H1 (cell line): ENCODE measurements around the gene PIP5K1B. TPM values are rescaled to one million over a fixed set of nuclear protein-coding genes. Genes with fewer than 3 reads are reported as not detected.

Experiments
- CTCF ChIA-PET: fragments of 300-600 bp; sonication (Branson Sonifier 250); formaldehyde crosslinking; loops from one replicate; lab custom pipeline; 2021; ENCODE audit not compliant: partially characterized antibody; lab: Charles Lee
- POLR2A ChIA-PET: fragments of 300-600 bp; sonication (Branson Sonifier 250); formaldehyde crosslinking; loops from one replicate; lab custom pipeline; 2021; ENCODE audit warnings: inconsistent platforms; ENCODE audit not compliant: partially characterized antibody; lab: Charles Lee
- DNase-seq, 2 experiments: peaks; one replicate each; pipeline versions ENCODE4 v3.0.0 to v3.0.0-alpha.2; 2010 to 2022; ENCODE audit warnings: low spot score in 2 of 2, low read depth in 1 of 2, mixed read lengths in 1 of 2
- FAIRE-seq: peaks from 2 replicates; lab custom pipeline; 2011; peaks lifted over from hg19 to GRCh38; lab: Jason Lieb, UNC
- H2AFZ ChIP-seq: 2 replicates; pipeline ENCODE4 v1.8.1; 2012; ENCODE audit warnings: low read length, inconsistent platforms
- H2AK5ac ChIP-seq: 2 replicates; pipeline ENCODE4 v1.6.1; 2013; ENCODE audit warnings: low read depth, low read length
- H2BK120ac ChIP-seq: replicated peaks from 2 replicates; pipeline ENCODE3; 2013; ENCODE audit warnings: low read depth, low read length, inconsistent platforms
- H2BK12ac ChIP-seq: 2 replicates; pipeline ENCODE4 v1.6.1; 2013; ENCODE audit warnings: low read depth, low read length
- H2BK15ac ChIP-seq: 2 replicates; pipeline ENCODE4 v1.6.1; 2013; ENCODE audit warnings: low read length
- H2BK20ac ChIP-seq: 2 replicates; pipeline ENCODE4 v1.6.1; 2013; ENCODE audit warnings: low read length
- H2BK5ac ChIP-seq: 2 replicates; pipeline ENCODE4 v1.6.1; 2013; ENCODE audit warnings: low read depth, low read length
- H3K14ac ChIP-seq: 2 replicates; pipeline ENCODE4 v1.6.1; 2013; ENCODE audit warnings: inconsistent platforms; ENCODE audit not compliant: insufficient read length
- H3K18ac ChIP-seq: 2 replicates; pipeline ENCODE4 v1.6.1; 2013; ENCODE audit warnings: low read length; ENCODE audit errors: extremely low read depth
- H3K23ac ChIP-seq: 2 replicates; pipeline ENCODE4 v1.6.1; 2013; ENCODE audit warnings: inconsistent platforms; ENCODE audit not compliant: insufficient read length
- H3K23me2 ChIP-seq: 2 replicates; pipeline ENCODE4 v1.6.1; 2013; ENCODE audit warnings: low read depth, low read length
- H3K27ac ChIP-seq: 2 replicates; pipeline ENCODE4 v1.6.1; 2011; ENCODE audit warnings: low read depth, low read length, inconsistent platforms
- H3K27me3 ChIP-seq, 4 experiments: replicated peaks in 1 of 4; 1 replicate in 1 of 4; 2 replicates in 3 of 4; pipeline versions ENCODE4 v1.6.1 to v1.8.1; 2011 to 2013; ENCODE audit warnings: low read length in 3 of 4, mild to moderate bottlenecking in 3 of 4, inconsistent platforms in 2 of 4, mixed read lengths in 2 of 4, moderate library complexity in 1 of 4; ENCODE audit not compliant: control insufficient read depth in 3 of 4, insufficient read depth in 3 of 4; ENCODE audit errors: extremely low read depth in 1 of 4
- H3K36me3 ChIP-seq, 4 experiments: 2 replicates each; pipeline versions ENCODE4 v1.6.1 to v1.8.1; 2011 to 2013; ENCODE audit warnings: mild to moderate bottlenecking in 4 of 4, low read length in 3 of 4, moderate library complexity in 2 of 4, control low read depth in 1 of 4, inconsistent platforms in 1 of 4; ENCODE audit not compliant: insufficient read depth in 4 of 4, control insufficient read depth in 2 of 4
- H3K4ac ChIP-seq: replicated peaks from 2 replicates; pipeline ENCODE3; 2013; ENCODE audit warnings: low read length, low read depth, mixed read lengths, inconsistent platforms; ENCODE audit not compliant: insufficient read length
- H3K4me1 ChIP-seq, 4 experiments: replicated peaks in 1 of 4; 1 replicate in 1 of 4; 2 replicates in 3 of 4; pipeline versions ENCODE4 v1.6.1 to v1.8.1; 2011 to 2013; ENCODE audit warnings: low read length in 3 of 4, inconsistent platforms in 2 of 4, mixed read lengths in 1 of 4; ENCODE audit not compliant: insufficient read depth in 4 of 4, control insufficient read depth in 3 of 4
- H3K4me2 ChIP-seq, 2 experiments: 2 replicates each; pipeline versions ENCODE4 v1.6.1 to v1.8.1; 2011 to 2013; ENCODE audit warnings: low read depth in 2 of 2, low read length in 2 of 2, control low read depth in 1 of 2, inconsistent platforms in 1 of 2, mild to moderate bottlenecking in 1 of 2; ENCODE audit not compliant: insufficient read depth in 1 of 2
- H3K4me3 ChIP-seq, 4 experiments: fragments of 200-600, 300-600 bp in 1 of 4; sonication (generic), shearing (Covaris generic), sonication (Bioruptor Twin) in 1 of 4; 2 replicates each; pipeline versions ENCODE4 v1.5.1 to v1.8.1; 2011 to 2016; ENCODE audit warnings: low read length in 4 of 4, low read depth in 3 of 4, control low read depth in 2 of 4, inconsistent platforms in 2 of 4, mild to moderate bottlenecking in 2 of 4, mixed read lengths in 1 of 4, moderate library complexity in 1 of 4; ENCODE audit not compliant: insufficient read depth in 2 of 4; ENCODE audit errors: extremely low read depth in 1 of 4
- H3K56ac ChIP-seq: replicated peaks from 2 replicates; pipeline ENCODE3; 2013; ENCODE audit warnings: low read depth, mild to moderate bottlenecking, mixed read lengths, low read length, inconsistent platforms; ENCODE audit not compliant: insufficient read length
- H3K79me1 ChIP-seq: 2 replicates; pipeline ENCODE4 v1.6.1; 2013; ENCODE audit warnings: low read depth, low read length, control low read depth
- H3K79me2 ChIP-seq, 2 experiments: 2 replicates each; pipeline versions ENCODE4 v1.6.1 to v1.8.1; 2012 to 2013; ENCODE audit warnings: low read length in 2 of 2, mild to moderate bottlenecking in 2 of 2, inconsistent platforms in 1 of 2; ENCODE audit not compliant: insufficient read depth in 2 of 2, control insufficient read depth in 1 of 2
- H3K9ac ChIP-seq, 4 experiments: replicated peaks in 1 of 4; 1 replicate in 1 of 4; 2 replicates in 3 of 4; pipeline versions ENCODE4 v1.6.1 to v1.8.1; 2011 to 2013; ENCODE audit warnings: low read depth in 3 of 4, low read length in 3 of 4, control low read depth in 2 of 4, mild to moderate bottlenecking in 2 of 4, moderate library complexity in 2 of 4, inconsistent platforms in 1 of 4; ENCODE audit errors: extremely low read depth in 1 of 4
- H3K9me3 ChIP-seq, 2 experiments: 2 replicates each; pipeline versions ENCODE4 v1.6.1 to v1.8.1; 2012 to 2013; ENCODE audit warnings: mild to moderate bottlenecking in 2 of 2, moderate library complexity in 2 of 2, control low read depth in 1 of 2, inconsistent platforms in 1 of 2, low read depth in 1 of 2, low read length in 1 of 2, mixed read lengths in 1 of 2; ENCODE audit not compliant: insufficient read depth in 2 of 2
- H4K20me1 ChIP-seq, 2 experiments: replicated peaks in 1 of 2; 2 replicates each; pipeline versions ENCODE3 to v1.8.1; 2011 to 2013; ENCODE audit warnings: inconsistent platforms in 2 of 2, low read length in 2 of 2, mild to moderate bottlenecking in 1 of 2; ENCODE audit not compliant: insufficient read depth in 2 of 2, control insufficient read depth in 1 of 2
- H4K5ac ChIP-seq: 2 replicates; pipeline ENCODE4 v1.6.1; 2013; ENCODE audit warnings: low read length, low read depth, mixed read lengths, inconsistent platforms; ENCODE audit not compliant: insufficient read length
- H4K8ac ChIP-seq: 2 replicates; pipeline ENCODE4 v1.8.0; 2013; ENCODE audit warnings: mild to moderate bottlenecking, moderate library complexity, low read length, inconsistent platforms; ENCODE audit not compliant: insufficient read depth; ENCODE audit errors: extremely low read depth
- H4K91ac ChIP-seq: replicated peaks from 2 replicates; pipeline ENCODE3; 2013; ENCODE audit warnings: low read length, mixed read lengths, inconsistent platforms; ENCODE audit not compliant: insufficient read length
- ASH2L ChIP-seq: fragments of 200-600, 300-600 bp; sonication (generic); IDR thresholded peaks from one replicate; pipeline ENCODE4 v1.7.1; 2017; ENCODE audit warnings: low read length
- CHD2 ChIP-seq: IDR thresholded peaks from 2 replicates; pipeline ENCODE4 v1.6.1; 2012; ENCODE audit warnings: low read length, improper control_type of control experiment
- EZH2 ChIP-seq: fragments of 200-600 bp; sonication (generic); IDR thresholded peaks from 2 replicates; pipeline ENCODE4 v1.7.1; 2012; ENCODE audit warnings: low read depth, mild to moderate bottlenecking, moderate library complexity, low read length, inconsistent platforms; ENCODE audit not compliant: severe bottlenecking
- HDAC2 ChIP-seq, 2 experiments: fragments of 300-600 bp in 1 of 2; sonication (generic) in 1 of 2; IDR thresholded peaks; 2 replicates each; pipeline ENCODE4 v1.6.1; 2011 to 2012; ENCODE audit warnings: low read depth in 2 of 2, low read length in 2 of 2, mild to moderate bottlenecking in 2 of 2, moderate library complexity in 2 of 2, borderline replicate concordance in 1 of 2, inconsistent platforms in 1 of 2
- SAP30 ChIP-seq: fragments of 300-600 bp; sonication (generic); IDR thresholded peaks from 2 replicates; pipeline ENCODE4 v1.7.1; 2012; ENCODE audit warnings: low read length, moderate library complexity, mild to moderate bottlenecking, inconsistent platforms; ENCODE audit not compliant: insufficient read depth, insufficient replicate concordance
- SIRT6 ChIP-seq: IDR thresholded peaks from one replicate; pipeline ENCODE4 v1.7.1; 2012; ENCODE audit warnings: low read length, inconsistent platforms
- WGBS, 2 experiments: shearing (Covaris generic) in 1 of 2; methylation state at CpG; one replicate each; pipeline versions ENCODE4 v1.1.6 to v1.1.7; 2013 to 2015; ENCODE audit warnings: low lambda C conversion rate in 2 of 2, mixed read lengths in 2 of 2, inconsistent platforms in 1 of 2, low coverage in 1 of 2, missing lambda C conversion rate in 1 of 2; ENCODE audit not compliant: insufficient replicate concordance in 2 of 2, insufficient coverage in 1 of 2, insufficient read length in 1 of 2; ENCODE audit errors: extremely low coverage in 1 of 2, missing lambda C conversion rate in 1 of 2; 5-methylcytosine and 5-hydroxymethylcytosine counted together
- polyA plus RNA-seq, 7 experiments: library from polyadenylated mRNA; depleted of rRNA in 3 of 7; stranded (reverse) in 5 of 7; unstranded in 2 of 7; fragments of >200 nt in 5 of 7; fragments of 200-250 nt in 2 of 7; gene quantifications; 1 replicate in 5 of 7; 2 replicates in 1 of 7; 4 replicates in 1 of 7; pipeline versions ENCODE4 v1.2.1 to v1.2.3, GENCODE V29; 2011 to 2013; ENCODE audit warnings: missing spikeins in 2 of 7, mixed read lengths in 2 of 7
- total RNA-seq: library from RNA; stranded (reverse); fragmentation: NEBNext Ultra II Directional; extraction: Animal tissue kit (Norgen Biotek cat#: 25700); gene quantifications from 2 replicates; pipeline ENCODE4 v1.2.1, GENCODE V29; 2021

The PIP5K1B gene
- total and polyA plus RNA-seq, 2 of the 8 experiments (the other 6 are each of a cell fraction or from before 2014, with no cell fraction given): 4.7 to 7.7 TPM

DNA sequence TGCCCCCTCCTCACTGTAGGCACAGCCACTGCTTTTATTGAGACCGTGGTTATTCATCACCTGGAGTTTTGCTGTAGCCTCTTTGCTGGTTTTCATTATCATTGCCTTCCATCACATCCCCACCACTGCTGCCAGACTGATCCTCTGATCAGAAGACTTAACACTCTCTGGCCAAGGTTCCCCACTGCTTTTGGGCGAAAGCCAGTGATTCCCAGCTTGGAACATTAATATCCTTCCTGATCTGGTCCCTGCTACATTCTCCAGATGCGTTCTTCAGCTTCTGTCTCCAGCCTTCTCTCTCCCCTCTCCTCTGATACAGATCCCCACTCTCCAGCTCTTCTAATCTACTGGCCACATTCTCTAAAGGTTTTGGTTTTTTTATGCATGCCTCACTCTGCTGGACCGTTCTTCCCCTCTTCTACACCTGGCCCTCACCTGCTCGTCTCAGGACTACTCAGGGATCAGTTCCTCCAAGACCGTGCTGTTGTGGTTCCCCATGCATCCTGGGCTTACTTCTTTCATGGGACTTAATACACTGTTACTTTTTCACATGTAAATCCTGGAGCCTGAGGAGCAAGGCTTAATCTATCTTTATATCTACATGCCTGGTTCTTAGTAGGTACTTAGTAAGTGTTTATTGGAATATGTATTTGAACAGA lies 193.9 kb downstream of the PIP5K1B start:
- no peak overlapping the region for H4K91ac ChIP-seq
- ChIA-PET POLR2A (interaction anchor here (0.6 to 0.7 kb wide), 2 partner anchors 19 to 35 kb away, joined by 3 read pairs; no protein-coding TSS in a partner anchor), CTCF (interaction anchor here (1.0 kb wide), 1 partner anchor 10 kb away, joined by 3 read pairs; no protein-coding TSS in a partner anchor)
- H2BK20ac ChIP-seq: no peak overlapping the region; the same call in 1 of the 2 replicates
- H3K18ac ChIP-seq: no peak overlapping the region
- no peaks in the 10 kb centered on the region for H4K20me1 ChIP-seq
- no peaks in the 10 kb centered on the region for H3K79me2 ChIP-seq
- H3K4ac ChIP-seq: no peak overlapping the region
- no peak overlapping the region for H3K23ac ChIP-seq
- no peak overlapping the region for H3K56ac ChIP-seq
- TF ChIP-seq HDAC2 (IDR thresholded peaks at IDR 0.05; ENCODE audit: borderline replicate concordance in 1 of 2, low read depth in 2 of 2, low read length in 2 of 2) (no peak), SIRT6 (no peak), ASH2L (no peak), EZH2 (no peak), CHD2 (no peak), SAP30 (no peak)
- no peaks in the 10 kb centered on the region for H3K79me1 ChIP-seq
- DNase-seq (no peak), FAIRE-seq (no peak)
- H3K4me1 ChIP-seq: peaks cover 0 to 8% (median 1%) of the 10 kb centered on the region in 4 experiments; a peak in 4 of 7 replicates
- no peak overlapping the region for H3K14ac ChIP-seq
- H3K4me2 ChIP-seq: no peak overlapping the region
- no peak overlapping the region for H4K5ac ChIP-seq
- no peaks in the 10 kb centered on the region for H3K23me2 ChIP-seq
- H2BK15ac ChIP-seq: no peak overlapping the region
- H2BK5ac ChIP-seq: no peak overlapping the region
- no peaks in the 10 kb centered on the region for H3K27me3 ChIP-seq
- H3K9ac ChIP-seq: no peak overlapping the region
- H3K4me3 ChIP-seq: no peak overlapping the region
- H3K36me3 ChIP-seq: no peaks in the 10 kb centered on the region
- no peak overlapping the region for H2AFZ ChIP-seq
- H4K8ac ChIP-seq: no peak overlapping the region
- no peaks in the 10 kb centered on the region for H3K9me3 ChIP-seq
- no peak overlapping the region; the same call in 1 of the 2 replicates for H2AK5ac ChIP-seq
- no peak overlapping the region for H3K27ac ChIP-seq
- no peak overlapping the region for H2BK12ac ChIP-seq
- H2BK120ac ChIP-seq: no peak overlapping the region
- WGBS, 2 experiments: 96% methylated on average over 6 of the region's 6 CpGs; no CpG with 5 or more reads in 1 of the 2 experiments
